Stromal cell of bone marrow (primary cell): Measurements from ENCODE around the gene SPX.
A peak's percentile ranks its signal among the peaks of the same experiment; 100 is the strongest.

Source experiments
- DNase-seq: peaks from one replicate; pipeline ENCODE4 v3.0.0-alpha.2; 2012; ENCODE audit warnings: low read depth

Gene SPX

GRCh38 chr12:21538061-21538653, 12.1 kb downstream of the SPX start:
- DNase-seq = no peak

- no peak for DNase-seq
Measured at GRCh38 chr12:21539797-21540196, 13.7 kb downstream of the SPX start.

- no peak for DNase-seq
Measured at GRCh38 chr12:21541773-21542172, 15.7 kb downstream of the SPX start.

- DNase-seq = no peak
Measured at GRCh38 chr12:21542403-21542802, 16.3 kb downstream of the SPX start.

- DNase-seq = no peak
Measured at GRCh38 chr12:21543151-21543550, 17.1 kb downstream of the SPX start.

- DNase-seq = no peak
Measured at GRCh38 chr12:21545557-21545956, 19.5 kb downstream of the SPX start.

GRCh38 chr12:21546716-21547115, 20.6 kb downstream of the SPX start:
- no peak for DNase-seq

GRCh38 chr12:21547437-21547836, 21.3 kb downstream of the SPX start:
- DNase-seq = no peak

GRCh38 chr12:21551841-21552465, 25.9 kb downstream of the SPX start:
- DNase-seq = no peak

GRCh38 chr12:21552635-21553328, 26.7 kb downstream of the SPX start:
- DNase-seq = no peak

- no peak for DNase-seq
Measured at GRCh38 chr12:21553329-21553675, 27.2 kb downstream of the SPX start.

- DNase-seq = no peak
Measured at GRCh38 chr12:21558100-21558679, 32.1 kb downstream of the SPX start.

- DNase-seq = peak; percentile 49
Measured at GRCh38 chr12:21559855-21560569, 33.9 kb downstream of the SPX start.

- DNase-seq = no peak
Measured at GRCh38 chr12:21561158-21561557, 35.1 kb downstream of the SPX start.

GRCh38 chr12:21562859-21563258, 36.8 kb downstream of the SPX start:
- no peak for DNase-seq

- peak; percentile 56 for DNase-seq
Measured at GRCh38 chr12:21566223-21566906, 40.3 kb downstream of the SPX start.

GRCh38 chr12:21566907-21567394, 40.9 kb downstream of the SPX start:
- DNase-seq = peak; percentile 67

GRCh38 chr12:21568115-21568514, 42.0 kb downstream of the SPX start:
- DNase-seq = no peak

- no peak for DNase-seq
Measured at GRCh38 chr12:21571046-21571445, 45.0 kb downstream of the SPX start.

GRCh38 chr12:21573733-21574358, 47.8 kb downstream of the SPX start:
- DNase-seq = no peak

- DNase-seq = no peak
Measured at GRCh38 chr12:21576431-21576830, 50.3 kb downstream of the SPX start.
